Heart left ventricle (tissue), 16 donors: ENCODE results near the gene YIPF2. TPM values are rescaled to one million over a fixed set of nuclear protein-coding genes. Genes with fewer than 3 reads are reported as not detected.

Source experiments
- ATAC-seq, 4 donors: fragments of 200-7000 bp; cut with Tn5 transposase; one replicate each; pipeline ENCODE4 v1.9.1; 2020 to 2022; ENCODE audit warnings: moderate library complexity in 4 of 4, mild to moderate bottlenecking in 3 of 4, moderate number of reproducible peaks in 1 of 4
- DNase-seq, 5 donors: peaks; one replicate each; pipeline ENCODE4 v3.0.0-alpha.2; 2020
- H3K27ac ChIP-seq, 12 donors: fragments of 200-600 bp; sonication (generic) in 4 of 12; one replicate each; pipeline versions ENCODE4 v1.5.0 to v1.8.0; 2016 to 2022; ENCODE audit warnings: mild to moderate bottlenecking in 2 of 12
- H3K27me3 ChIP-seq, 9 donors: fragments of 200-600 bp; sonication (generic) in 2 of 9; one replicate each; pipeline versions ENCODE4 v1.5.1 to v1.8.0; 2016 to 2022; ENCODE audit warnings: mild to moderate bottlenecking in 3 of 9
- H3K36me3 ChIP-seq, 9 donors: fragments of 200-600 bp; sonication (generic) in 2 of 9; one replicate each; pipeline versions ENCODE4 v1.5.0 to v1.8.0; 2018 to 2022; ENCODE audit warnings: mild to moderate bottlenecking in 2 of 9
- H3K4me1 ChIP-seq, 12 donors: fragments of 200-600 bp; sonication (generic) in 4 of 12; one replicate each; pipeline versions ENCODE4 v1.5.0 to v1.8.0; 2016 to 2022; ENCODE audit warnings: mild to moderate bottlenecking in 3 of 12
- H3K4me3 ChIP-seq, 12 donors: fragments of 200-600 bp; sonication (generic) in 4 of 12; one replicate each; pipeline versions ENCODE4 v1.5.0 to v1.8.0; 2017 to 2022; ENCODE audit warnings: mild to moderate bottlenecking in 9 of 12, moderate library complexity in 4 of 12
- H3K9me3 ChIP-seq, 12 donors: fragments of 200-600 bp; sonication (generic) in 4 of 12; one replicate each; pipeline versions ENCODE4 v1.5.0 to v1.8.0; 2016 to 2022; ENCODE audit warnings: mild to moderate bottlenecking in 1 of 12
- CTCF ChIP-seq, 12 donors: fragments of 200-600 bp; sonication (generic) in 4 of 12; IDR thresholded peaks; one replicate each; pipeline versions ENCODE4 v1.5.0 to v1.8.0; 2018 to 2022; ENCODE audit warnings: antibody characterized with exemption in 12 of 12, mild to moderate bottlenecking in 5 of 12
- POLR2A ChIP-seq, 2 donors: fragments of 450-650 bp; IDR thresholded peaks; one replicate each; pipeline ENCODE4 v1.6.1; 2017; ENCODE audit warnings: antibody characterized with exemption in 2 of 2, mild to moderate bottlenecking in 2 of 2, moderate library complexity in 2 of 2
- WGBS, 4 donors: extraction: QIAGEN DNeasy Blood & Tissue Kit in 2 of 4; methylation state at CpG; one replicate each; pipeline versions ENCODE4 v1.1.5 to v1.1.7; 2013 to 2018; 5-methylcytosine and 5-hydroxymethylcytosine counted together
- intact Hi-C, 10 donors: fragments of 100-400 bp; cut with DNase I; formaldehyde crosslinking; loops; one replicate each; pipeline versions ENCODE4 v1.11.1 to v1.14.2; 2022
- polyA plus RNA-seq, 2 donors: library from polyadenylated mRNA; stranded (reverse); fragments of 200-250 nt; gene quantifications; one replicate each; pipeline ENCODE4 v1.2.3, GENCODE V29; 2013
- total RNA-seq, 9 donors: library from RNA; depleted of rRNA in 2 of 9; stranded (reverse); fragments of >200 nt in 2 of 9; fragmentation: NEBNext Ultra II Directional in 3 of 9; extraction: Animal tissue kit (Norgen Biotek cat#: 25700) in 3 of 9; gene quantifications; one replicate each; pipeline versions ENCODE4 v1.1.0 to v1.2.4, GENCODE V29; 2016 to 2023
- donor health status: ischemic (EF 13 %, LVEDD 7.1; RV severe dilation, severe dysfunction).
- donor health status: healthy with polysubstance abuse.
- donor health status: DM: no; HTN: yes; CAD: no.
- donor health status: DM: no; HTN: no; CAD: no.
- donor health status: ischemic (EF 25% LVEDD 6.9; RV normal size, moderate dysfunction).
- donor health status: ischemic (EF 25% LVEDD 5.7; RV mildly dilated, moderate dysfunction).
- donor health status: healthy.
- donor health status: DM: yes; HTN: yes; CAD: no.
- donor health status: ischemic (EF 35%, LVEDD 5.7; RV mildly dilated, moderate dysfunction).
- donor health status: nonischemic (EF 11% LVEDD 7.7; RV severe dilation, severe dysfunction).
- donor health status: DM: yes; HTN: yes; CAD: no.
- donor health status: PGD.
- donor health status: ischemic (EF 29% LVEDD 5.4; RV normal size, mild dysfunction).
- donor health status: nonischemic (EF 23%, LVEDD 6.1; RV moderate dilation, normal function).

YIPF2 gene
- total and polyA plus RNA-seq, 11 donors, result 11.5 to 38.7 (median 21.3) TPM

- Histone ChIP-seq H3K36me3 (peaks cover 0 to 91% (median 78%) of the 10 kb centered on the region in 9 donors), H3K27ac (no peak overlapping the region), H3K4me3 (no peak overlapping the region), H3K9me3 (no peaks in the 10 kb centered on the region), H3K4me1 (no peaks in the 10 kb centered on the region), H3K27me3 (no peaks in the 10 kb centered on the region)
- TF ChIP-seq POLR2A (IDR thresholded peaks at IDR 0.05), result no peak
- no peak for TF ChIP-seq CTCF (IDR thresholded peaks at IDR 0.05)
- intact Hi-C loops, result no loop called here
- 86 to 92% (median 90%) methylated on average over 40 to 43 of the region's 43 CpGs for WGBS, 4 donors
- peak in 2 of 4 donors; percentile 2 to 5 for ATAC-seq
- DNase-seq, result peak in 1 of 5 donors; percentile 15
Observed at GRCh38 chr19:10921199-10921909, 7.1 kb downstream of the YIPF2 start.

GRCh38 chr19:10920781-10921180 is 7.7 kb downstream of the YIPF2 start:
- ATAC-seq, result peak in 1 of 4 donors; percentile 3
- H3K4me1 ChIP-seq, result no peaks in the 10 kb centered on the region
- 83 to 90% (median 87%) methylated on average over 11 to 16 of the region's 16 CpGs for WGBS, 4 donors
- H3K36me3 ChIP-seq, result peaks cover 0 to 94% (median 82%) of the 10 kb centered on the region in 9 donors
- TF ChIP-seq POLR2A (IDR thresholded peaks at IDR 0.05) (no peak), CTCF (IDR thresholded peaks at IDR 0.05) (no peak)
- no peaks in the 10 kb centered on the region for H3K9me3 ChIP-seq
- H3K27me3 ChIP-seq, result no peaks in the 10 kb centered on the region
- no peak overlapping the region for H3K27ac ChIP-seq
- H3K4me3 ChIP-seq, result no peak overlapping the region
- intact Hi-C loops, result no loop called here
- DNase-seq, result peak in 2 of 5 donors; percentile 9 to 68

GRCh38 chr19:10920288-10920655 is 8.2 kb downstream of the YIPF2 start:
- no peak overlapping the region for H3K27ac ChIP-seq
- ATAC-seq (no peak), DNase-seq (peak in 1 of 5 donors; percentile 6)
- no peaks in the 10 kb centered on the region for H3K27me3 ChIP-seq
- WGBS, 4 donors, result 77 to 92% (median 88%) methylated on average over 6 to 10 of the region's 10 CpGs
- peaks cover 0 to 94% (median 82%) of the 10 kb centered on the region in 9 donors for H3K36me3 ChIP-seq
- H3K4me3 ChIP-seq, result no peak overlapping the region
- intact Hi-C loops, result no loop called here
- H3K4me1 ChIP-seq, result no peaks in the 10 kb centered on the region
- TF ChIP-seq POLR2A (IDR thresholded peaks at IDR 0.05), result no peak
- TF ChIP-seq CTCF (IDR thresholded peaks at IDR 0.05), result no peak
- no peaks in the 10 kb centered on the region for H3K9me3 ChIP-seq

GRCh38 chr19:10919352-10920287 is 8.8 kb downstream of the YIPF2 start:
- ATAC-seq (peak in 1 of 4 donors; percentile 31), DNase-seq (no peak)

More at GRCh38 chr19:10919352-10920287, 8.8 kb downstream of the YIPF2 start:
- Histone ChIP-seq H3K36me3 (peaks cover 0 to 93% (median 79%) of the 10 kb centered on the region in 9 donors), H3K27me3 (no peaks in the 10 kb centered on the region), H3K9me3 (no peaks in the 10 kb centered on the region), H3K4me1 (no peaks in the 10 kb centered on the region), H3K4me3 (no peak overlapping the region), H3K27ac (no peak overlapping the region)
- intact Hi-C loops, result no loop called here
- TF ChIP-seq CTCF (IDR thresholded peaks at IDR 0.05) (no peak), POLR2A (IDR thresholded peaks at IDR 0.05) (no peak)
- WGBS, 4 donors, result 73 to 80% (median 73%) methylated on average over 21 to 26 of the region's 26 CpGs
